ENCODE results near the gene HAND2. TPM values are rescaled to one million over a fixed set of nuclear protein-coding genes. Genes with fewer than 3 reads are reported as not detected.
A peak's percentile ranks its signal among the peaks of the same experiment; 100 is the strongest.

The HAND2 gene
- total RNA-seq, 1 experiment from 2014 or later: not detected

- DNase-seq (ENCODE audit: low read depth): peak; percentile 20
Observed at GRCh38 chr4:173521467-173522159, 8.4 kb downstream of the HAND2 start.

DNA sequence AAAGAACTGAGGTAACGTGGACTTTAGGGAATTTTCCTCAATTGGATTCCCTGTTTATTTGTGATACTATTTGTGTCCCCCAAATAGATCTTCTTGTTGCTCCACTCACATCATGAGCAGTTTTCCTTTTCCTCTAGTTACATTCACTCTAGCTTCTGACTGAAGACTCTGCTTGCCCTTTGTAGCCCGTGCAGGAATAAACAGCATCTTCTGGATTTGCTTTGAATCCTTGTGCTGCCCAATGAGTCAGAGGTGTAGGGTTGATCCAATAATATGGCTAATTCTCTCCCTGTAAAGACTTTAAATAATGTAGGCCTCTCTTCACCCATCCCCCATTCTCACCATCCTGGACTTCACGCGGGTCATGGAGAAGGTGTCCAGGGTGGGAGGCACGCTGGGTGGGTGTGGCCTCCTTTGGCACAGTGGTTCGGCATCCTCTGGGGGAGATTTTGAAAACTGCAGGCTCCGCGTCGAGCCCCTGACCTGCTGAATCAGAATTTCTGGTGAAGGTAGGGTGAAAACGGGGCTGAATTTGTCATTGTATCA, 9.0 kb downstream of the HAND2 start:
- no peak for DNase-seq (ENCODE audit: low read depth)

- no peak for DNase-seq (ENCODE audit: low read depth)
Observed at GRCh38 chr4:173519111-173520101, 10.6 kb downstream of the HAND2 start.

- no peak for DNase-seq (ENCODE audit: low read depth)
Observed at GRCh38 chr4:173518425-173519102, 11.5 kb downstream of the HAND2 start.

DNA sequence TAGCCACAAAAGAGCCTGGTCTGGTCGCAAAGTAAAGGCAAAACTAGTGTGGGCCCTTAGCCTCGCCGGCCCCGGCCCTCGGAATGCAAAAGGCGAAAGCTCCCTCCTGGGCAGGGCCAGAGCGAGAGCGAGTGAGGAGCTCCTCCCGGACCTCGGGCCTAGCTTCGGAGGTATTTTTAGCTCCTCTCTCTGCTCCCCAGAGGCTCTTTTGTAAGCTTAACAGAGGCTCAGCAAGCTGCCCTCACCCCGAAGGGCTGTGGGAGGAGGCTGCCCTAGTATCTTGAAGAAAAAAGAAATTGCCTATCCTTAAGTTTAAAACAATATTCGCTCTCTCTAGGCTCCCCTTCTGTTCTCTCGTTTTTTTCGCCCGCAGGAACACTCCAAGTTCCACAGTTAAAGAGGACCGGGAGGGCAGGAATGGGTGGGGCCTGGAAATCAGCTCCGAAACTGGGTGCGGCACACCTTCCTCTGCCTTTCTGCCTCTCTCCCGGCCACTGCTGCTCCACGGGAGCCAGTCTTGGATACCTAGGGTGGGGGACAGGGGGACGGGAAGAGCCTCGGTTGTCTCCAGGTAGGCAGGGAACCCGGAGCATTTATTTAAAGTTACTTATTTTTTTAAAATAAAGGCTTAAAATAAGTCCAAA, 12.1 kb downstream of the HAND2 start:
- no peak for DNase-seq (ENCODE audit: low read depth)

- no peak for DNase-seq (ENCODE audit: low read depth)
Observed at GRCh38 chr4:173516621-173517524, 13.2 kb downstream of the HAND2 start.

GRCh38 chr4:173515458-173515857, 14.6 kb downstream of the HAND2 start:
- no peak for DNase-seq (ENCODE audit: low read depth)

- no peak for DNase-seq (ENCODE audit: low read depth)
Observed at GRCh38 chr4:173514641-173515217, 15.3 kb downstream of the HAND2 start.

GRCh38 chr4:173513651-173514050, 16.4 kb downstream of the HAND2 start:
- no peak for DNase-seq (ENCODE audit: low read depth)

DNA sequence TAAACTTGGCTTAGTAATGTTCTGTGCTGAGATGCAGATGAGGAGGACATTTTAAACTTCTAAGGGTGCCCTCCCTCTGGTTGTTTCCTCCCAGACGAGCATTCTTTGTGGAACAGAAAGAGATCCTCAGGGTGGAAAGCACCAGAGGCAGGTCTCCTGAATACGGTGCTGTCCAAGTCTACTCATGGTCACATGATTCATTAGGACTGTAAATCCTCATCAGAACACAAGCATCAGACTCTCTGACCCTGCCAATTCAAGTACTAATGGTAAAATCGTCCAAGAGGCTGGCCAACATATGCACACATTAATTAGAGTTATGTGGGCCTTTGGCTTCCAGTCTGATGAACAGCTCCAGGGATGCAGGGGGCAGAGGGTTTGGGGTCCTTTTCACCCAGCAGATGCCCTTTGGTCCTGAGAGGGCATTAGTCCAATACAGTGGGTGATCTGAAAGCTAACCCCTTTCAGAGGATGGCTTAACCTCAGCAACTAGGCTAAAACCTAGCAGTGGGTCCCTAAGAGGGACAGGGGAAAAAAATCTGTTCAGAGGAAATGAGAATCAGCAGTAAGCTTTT, 18.2 kb downstream of the HAND2 start:
- no peak for DNase-seq (ENCODE audit: low read depth)

DNA sequence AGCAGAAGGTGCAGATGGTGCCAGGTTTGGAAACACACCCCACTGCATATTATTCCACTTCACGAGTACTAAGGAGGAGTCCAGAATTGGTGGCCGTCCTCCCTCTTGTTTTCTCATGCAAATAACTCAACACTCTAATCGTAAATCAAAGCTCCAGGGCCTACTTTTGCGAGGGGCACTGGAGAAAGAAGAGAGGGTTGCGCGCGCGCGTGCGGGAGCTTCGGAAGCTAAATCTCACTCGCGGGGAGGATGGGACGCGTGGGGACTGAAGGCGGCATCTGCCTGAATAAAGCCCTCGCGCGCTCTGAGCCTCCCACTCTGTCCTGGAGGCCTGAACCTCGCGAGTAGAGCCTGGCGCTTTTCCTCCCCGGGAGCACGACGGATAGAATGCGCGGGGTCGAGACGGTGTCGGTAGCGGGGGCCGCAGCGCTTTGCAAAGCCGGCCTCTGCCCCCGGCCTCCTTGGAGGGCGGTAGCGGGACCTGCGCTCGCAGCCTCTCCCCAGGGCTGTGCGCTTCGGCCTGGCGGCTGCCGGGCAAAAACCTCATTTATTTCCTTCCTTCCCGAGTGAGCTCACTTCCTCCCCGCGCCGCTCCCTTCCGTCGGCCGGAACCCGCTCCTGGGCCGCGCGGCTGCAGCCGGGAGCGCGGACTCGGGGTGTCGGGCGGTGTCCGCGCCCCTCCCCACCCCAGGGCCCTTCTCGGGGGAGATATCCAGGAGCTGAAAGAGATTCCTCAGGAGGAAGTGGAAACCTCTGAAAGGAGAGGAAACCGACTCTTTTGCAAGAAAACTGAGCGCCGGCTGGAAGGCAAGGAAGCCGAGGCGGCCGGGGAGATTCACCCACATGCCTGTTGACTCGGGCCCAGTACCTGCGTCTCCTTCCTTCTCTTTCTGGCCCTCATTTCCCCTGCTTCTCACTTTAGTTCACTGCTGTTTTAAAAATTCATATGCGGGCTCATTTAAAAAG, 20.7 kb downstream of the HAND2 start:
- no peak for DNase-seq (ENCODE audit: low read depth)

GRCh38 chr4:173508386-173509035, 21.5 kb downstream of the HAND2 start:
- no peak for DNase-seq (ENCODE audit: low read depth)

GRCh38 chr4:173507471-173508385, 22.3 kb downstream of the HAND2 start:
- no peak for DNase-seq (ENCODE audit: low read depth)

DNA sequence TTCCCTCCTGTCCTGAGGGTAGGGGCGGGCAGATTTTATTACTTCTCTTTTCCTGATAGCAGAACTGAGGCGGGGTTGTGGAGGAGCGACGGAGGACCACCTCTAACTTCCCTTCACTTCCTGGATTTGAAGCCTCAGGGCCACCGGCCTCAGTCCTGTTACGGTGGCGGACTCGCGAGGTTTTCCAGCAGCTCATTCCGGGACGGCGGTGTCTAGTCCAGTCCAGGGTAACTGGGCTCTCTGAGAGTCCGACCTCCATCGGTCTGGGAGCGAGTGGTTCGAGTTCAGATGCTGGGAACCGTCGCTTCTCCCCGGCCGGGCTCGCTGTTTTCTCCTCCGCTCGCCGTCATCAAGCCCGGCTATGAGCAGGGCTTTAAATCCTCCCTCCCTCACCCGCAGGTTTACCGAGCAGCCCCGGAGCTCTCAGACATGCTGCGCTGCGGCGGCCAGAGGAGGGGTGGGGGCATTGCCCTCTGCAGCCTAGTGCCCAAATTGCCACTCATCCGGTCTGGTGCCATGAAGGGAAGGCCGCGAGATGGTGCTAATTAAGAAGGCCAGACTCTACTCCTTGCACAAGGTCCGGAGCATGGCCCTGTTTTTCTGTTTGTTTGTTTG, 23.3 kb downstream of the HAND2 start:
- no peak for DNase-seq (ENCODE audit: low read depth)

DNA sequence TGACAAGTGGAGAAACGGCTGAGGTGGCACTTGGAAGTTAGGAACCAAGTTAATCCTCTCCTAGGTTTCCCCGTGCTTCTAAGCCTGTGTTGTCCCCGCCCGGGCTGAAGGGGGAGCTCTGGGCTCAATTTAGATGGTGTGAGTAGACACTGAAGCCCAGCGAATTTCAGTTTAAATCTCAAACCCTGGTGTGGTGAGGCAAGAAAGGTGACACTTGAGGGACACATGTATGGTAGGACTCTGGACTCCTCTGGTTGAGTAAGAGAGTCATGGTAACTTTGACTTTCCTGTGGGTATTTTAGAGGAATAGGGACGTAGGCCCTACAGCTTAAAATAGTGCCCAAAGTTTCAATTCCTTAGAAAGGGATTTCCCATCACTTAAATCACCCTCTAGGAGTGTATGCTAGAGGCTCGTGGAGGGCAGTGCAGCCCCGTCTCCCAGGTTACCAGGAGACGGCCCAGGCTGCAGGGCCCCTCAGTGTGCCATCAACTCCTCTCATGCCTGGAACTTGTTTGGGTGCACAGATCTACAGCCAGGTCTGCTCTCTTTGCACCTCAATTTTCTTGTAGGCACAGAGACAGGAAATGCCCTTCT, 24.0 kb downstream of the HAND2 start:
- DNase-seq (ENCODE audit: low read depth): peak; percentile 41

GRCh38 chr4:173504181-173504503, 25.9 kb downstream of the HAND2 start:
- no peak for DNase-seq (ENCODE audit: low read depth)

Data from M059J (cell line).